ENCODE results near the gene GOLT1A.

GOLT1A gene

DNA sequence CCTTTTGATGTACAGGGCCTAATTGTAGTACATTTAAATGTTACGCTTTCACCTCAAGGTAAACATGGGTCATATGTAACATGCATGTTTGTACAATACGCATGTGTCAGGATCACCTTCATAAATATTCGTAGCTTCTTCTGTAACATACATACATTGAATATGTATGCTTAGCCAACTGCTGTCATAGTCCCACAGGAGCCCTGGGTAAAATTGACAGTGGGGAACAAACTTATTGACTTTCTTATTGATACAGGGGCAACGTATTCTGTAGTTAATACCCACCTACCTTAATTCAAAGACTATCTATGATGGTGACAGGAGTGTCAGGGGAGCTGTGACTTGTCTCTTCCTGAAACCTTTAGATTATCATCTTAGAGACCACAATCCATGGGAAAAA is 43.9 kb downstream of the GOLT1A start:
- no peak overlapping the region for H3K4me3 ChIP-seq (ENCODE audit: insufficient read depth, low read length, poor library complexity, severe bottlenecking)
- no peaks in the 10 kb centered on the region for H3K36me3 ChIP-seq (ENCODE audit: low read length)
- TF ChIP-seq, protein P1, sequence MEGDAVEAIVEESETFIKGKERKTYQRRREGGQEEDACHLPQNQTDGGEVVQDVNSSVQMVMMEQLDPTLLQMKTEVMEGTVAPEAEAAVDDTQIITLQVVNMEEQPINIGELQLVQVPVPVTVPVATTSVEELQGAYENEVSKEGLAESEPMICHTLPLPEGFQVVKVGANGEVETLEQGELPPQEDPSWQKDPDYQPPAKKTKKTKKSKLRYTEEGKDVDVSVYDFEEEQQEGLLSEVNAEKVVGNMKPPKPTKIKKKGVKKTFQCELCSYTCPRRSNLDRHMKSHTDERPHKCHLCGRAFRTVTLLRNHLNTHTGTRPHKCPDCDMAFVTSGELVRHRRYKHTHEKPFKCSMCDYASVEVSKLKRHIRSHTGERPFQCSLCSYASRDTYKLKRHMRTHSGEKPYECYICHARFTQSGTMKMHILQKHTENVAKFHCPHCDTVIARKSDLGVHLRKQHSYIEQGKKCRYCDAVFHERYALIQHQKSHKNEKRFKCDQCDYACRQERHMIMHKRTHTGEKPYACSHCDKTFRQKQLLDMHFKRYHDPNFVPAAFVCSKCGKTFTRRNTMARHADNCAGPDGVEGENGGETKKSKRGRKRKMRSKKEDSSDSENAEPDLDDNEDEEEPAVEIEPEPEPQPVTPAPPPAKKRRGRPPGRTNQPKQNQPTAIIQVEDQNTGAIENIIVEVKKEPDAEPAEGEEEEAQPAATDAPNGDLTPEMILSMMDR (IDR thresholded peaks at IDR 0.05; ENCODE audit: insufficient read depth, low read length, poor library complexity, severe bottlenecking) = no peak
- no peak for TF ChIP-seq EZH2phosphoT487 (conservative IDR thresholded peaks at IDR 0.05; ENCODE audit: low read length)
- H3K27ac ChIP-seq (ENCODE audit: low read depth, low read length) = no peak overlapping the region
- no peak overlapping the region for H3K4me2 ChIP-seq (ENCODE audit: low read depth, low read length, poor library complexity, severe bottlenecking)
- H2AFZ ChIP-seq (ENCODE audit: low read depth, low read length, severe bottlenecking) = no peak overlapping the region
- peaks cover 23% of the 10 kb centered on the region; the same call in 1 of the 2 replicates for H3K9me3 ChIP-seq (ENCODE audit: insufficient read depth, low read length)
- H4K20me1 ChIP-seq (ENCODE audit: low read depth, low read length) = no peaks in the 10 kb centered on the region
- H3K9me2 ChIP-seq (replicated peaks; ENCODE audit: insufficient read depth, low read length) = no peaks in the 10 kb centered on the region
- no peaks in the 10 kb centered on the region for H3K27me3 ChIP-seq (ENCODE audit: low read length)
- H3K9ac ChIP-seq (ENCODE audit: low read length) = no peak overlapping the region
- H3F3A ChIP-seq (ENCODE audit: insufficient read depth) = no peaks in the 10 kb centered on the region
- H3K79me2 ChIP-seq (ENCODE audit: insufficient read depth, low read length) = no peaks in the 10 kb centered on the region

DNA sequence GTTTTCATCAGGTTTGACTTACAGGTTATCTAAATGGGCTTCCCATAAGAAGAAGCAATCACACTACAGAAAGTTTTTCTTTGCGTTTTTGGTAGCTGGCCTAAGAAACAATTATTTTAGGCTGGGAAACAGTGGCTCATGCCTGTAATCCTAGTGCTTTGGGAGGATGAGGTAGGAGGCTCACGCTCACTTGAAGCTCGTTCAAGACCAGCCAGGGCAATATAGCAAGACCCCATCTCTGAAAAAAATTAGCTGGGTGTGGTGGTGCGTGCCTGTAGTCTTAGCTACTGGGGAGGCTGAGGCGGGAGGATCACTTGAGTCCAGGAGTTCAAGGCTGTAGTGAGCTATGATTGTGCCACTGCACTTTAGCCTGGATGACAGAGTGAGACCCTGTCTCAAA is 46.1 kb downstream of the GOLT1A start:
- no peak overlapping the region for H3K4me2 ChIP-seq (ENCODE audit: low read depth, low read length, poor library complexity, severe bottlenecking)
- H3K27ac ChIP-seq (ENCODE audit: low read depth, low read length) = no peak overlapping the region
- H3F3A ChIP-seq (ENCODE audit: insufficient read depth) = no peaks in the 10 kb centered on the region
- H3K9ac ChIP-seq (ENCODE audit: low read length) = no peak overlapping the region
- H2AFZ ChIP-seq (ENCODE audit: low read depth, low read length, severe bottlenecking) = no peak overlapping the region
- no peak overlapping the region for H3K4me3 ChIP-seq (ENCODE audit: insufficient read depth, low read length, poor library complexity, severe bottlenecking)
- no peaks in the 10 kb centered on the region for H3K79me2 ChIP-seq (ENCODE audit: insufficient read depth, low read length)
- H3K36me3 ChIP-seq (ENCODE audit: low read length) = no peaks in the 10 kb centered on the region
- peaks cover 23% of the 10 kb centered on the region; the same call in 1 of the 2 replicates for H3K9me3 ChIP-seq (ENCODE audit: insufficient read depth, low read length)
- H3K9me2 ChIP-seq (replicated peaks; ENCODE audit: insufficient read depth, low read length) = no peaks in the 10 kb centered on the region
- no peaks in the 10 kb centered on the region for H3K27me3 ChIP-seq (ENCODE audit: low read length)
- H4K20me1 ChIP-seq (ENCODE audit: low read depth, low read length) = no peaks in the 10 kb centered on the region
- TF ChIP-seq EZH2phosphoT487 (conservative IDR thresholded peaks at IDR 0.05; ENCODE audit: low read length) = no peak
- TF ChIP-seq, protein P1 (IDR thresholded peaks at IDR 0.05; ENCODE audit: insufficient read depth, low read length, poor library complexity, severe bottlenecking) = no peak

DNA sequence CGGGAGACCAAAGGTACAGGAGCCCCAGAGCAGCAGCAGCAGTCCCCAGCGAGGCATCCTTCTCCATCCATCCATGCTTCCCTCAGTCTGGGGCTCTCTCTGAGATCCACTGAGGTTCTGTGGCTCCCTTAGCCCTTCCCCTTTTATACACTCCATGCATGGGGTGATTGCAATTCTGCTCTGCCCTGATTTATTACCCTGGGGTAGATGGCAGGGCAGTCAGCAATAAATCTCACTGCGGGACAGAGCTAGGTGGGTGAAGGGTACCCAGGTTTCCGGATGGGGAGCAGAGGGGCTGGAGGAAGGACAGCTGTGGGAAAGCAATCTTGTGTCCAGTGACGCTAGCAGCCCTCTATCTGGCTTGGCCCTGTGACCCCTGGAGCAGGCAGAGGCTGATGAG is 47.6 kb downstream of the GOLT1A start, which contains the start of gene REN:
Gene REN (minus strand): TSS at position 119 of the 400 bp plus-strand sequence. CDS start 44 bp downstream, at position 75.
- Histone ChIP-seq H3K4me2 (ENCODE audit: low read depth, low read length, poor library complexity, severe bottlenecking) (no peak within 1 kb of the TSS), H3K36me3 (ENCODE audit: low read length) (no peaks in the 10 kb centered on the region), H2AFZ (ENCODE audit: low read depth, low read length, severe bottlenecking) (no peak within 1 kb of the TSS), H3K9me2 (replicated peaks; ENCODE audit: insufficient read depth, low read length) (no peaks in the 10 kb centered on the region), H3K27me3 (ENCODE audit: low read length) (no peaks in the 10 kb centered on the region), H3K27ac (ENCODE audit: low read depth, low read length) (no peak within 1 kb of the TSS), H3K9me3 (ENCODE audit: insufficient read depth, low read length) (peaks cover 23% of the 10 kb centered on the region; the same call in 1 of the 2 replicates), H3K9ac (ENCODE audit: low read length) (no peak within 1 kb of the TSS), H3F3A (ENCODE audit: insufficient read depth) (no peaks in the 10 kb centered on the region), H4K20me1 (ENCODE audit: low read depth, low read length) (no peaks in the 10 kb centered on the region), H3K4me3 (ENCODE audit: insufficient read depth, low read length, poor library complexity, severe bottlenecking) (no peak within 1 kb of the TSS), H3K79me2 (ENCODE audit: insufficient read depth, low read length) (no peaks in the 10 kb centered on the region)
- TF ChIP-seq, protein P1 (IDR thresholded peaks at IDR 0.05; ENCODE audit: insufficient read depth, low read length, poor library complexity, severe bottlenecking) = no peak
- no peak for TF ChIP-seq EZH2phosphoT487 (conservative IDR thresholded peaks at IDR 0.05; ENCODE audit: low read length)
